Measurements from ENCODE around the gene PRXL2A.
"Not testable (repeated sequence)": the region's sequence is repeated elsewhere in the genome, so short reads cannot be mapped to it uniquely, and the experiment has no call there.

PRXL2A gene

DNA sequence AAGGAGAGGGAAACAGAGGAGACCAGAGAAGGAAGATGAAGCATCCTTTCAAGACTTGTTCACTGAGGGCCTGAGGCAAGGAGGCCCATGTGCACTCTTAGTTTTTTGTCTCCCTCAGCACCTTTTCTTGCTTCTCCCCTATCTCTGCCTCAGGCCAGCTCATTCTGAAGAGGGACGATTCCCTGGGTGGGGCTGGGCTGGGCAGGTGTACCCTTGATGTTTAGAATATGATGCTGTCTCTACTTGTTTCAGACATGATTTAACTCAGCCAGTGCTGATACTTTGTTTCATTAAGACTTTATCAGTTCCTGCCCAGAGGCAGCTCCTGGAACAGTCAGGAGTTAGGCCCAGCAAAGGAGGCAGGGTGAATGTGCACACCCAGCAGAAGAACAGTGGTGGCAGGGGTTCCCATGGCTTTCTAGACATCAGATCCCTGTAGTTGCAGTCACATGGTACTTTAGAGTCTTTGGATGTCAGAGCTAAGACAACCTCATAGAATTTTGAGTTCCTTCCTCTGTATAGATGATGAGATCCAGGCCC is 3.4 kb downstream of the PRXL2A start:
- no peak for DNase-seq

DNA sequence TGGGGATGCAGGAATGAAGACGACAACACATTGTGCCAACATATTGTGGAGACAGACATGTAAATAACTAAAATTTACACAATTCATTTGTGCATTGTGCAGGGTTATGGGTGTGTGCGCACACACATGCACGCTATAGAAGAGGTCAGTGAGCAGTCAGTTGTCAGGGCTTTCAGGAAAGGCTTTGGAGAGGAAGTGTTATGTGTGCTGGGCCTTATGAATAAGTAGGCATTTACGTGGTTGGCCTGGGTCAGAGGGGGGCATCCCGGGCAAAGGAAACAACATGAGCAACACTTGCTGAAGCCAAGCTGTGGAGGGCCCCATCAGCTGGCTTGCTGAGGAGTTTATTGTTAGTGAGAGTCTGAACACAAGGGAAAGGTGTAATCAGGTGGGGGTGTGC is 4.1 kb downstream of the PRXL2A start:
- DNase-seq: no peak

GRCh38 chr10:80413271-80413996 is 5.1 kb downstream of the PRXL2A start:
- no peak for DNase-seq

GRCh38 chr10:80414142-80414895 is 6.0 kb downstream of the PRXL2A start:
- DNase-seq: no peak

DNA sequence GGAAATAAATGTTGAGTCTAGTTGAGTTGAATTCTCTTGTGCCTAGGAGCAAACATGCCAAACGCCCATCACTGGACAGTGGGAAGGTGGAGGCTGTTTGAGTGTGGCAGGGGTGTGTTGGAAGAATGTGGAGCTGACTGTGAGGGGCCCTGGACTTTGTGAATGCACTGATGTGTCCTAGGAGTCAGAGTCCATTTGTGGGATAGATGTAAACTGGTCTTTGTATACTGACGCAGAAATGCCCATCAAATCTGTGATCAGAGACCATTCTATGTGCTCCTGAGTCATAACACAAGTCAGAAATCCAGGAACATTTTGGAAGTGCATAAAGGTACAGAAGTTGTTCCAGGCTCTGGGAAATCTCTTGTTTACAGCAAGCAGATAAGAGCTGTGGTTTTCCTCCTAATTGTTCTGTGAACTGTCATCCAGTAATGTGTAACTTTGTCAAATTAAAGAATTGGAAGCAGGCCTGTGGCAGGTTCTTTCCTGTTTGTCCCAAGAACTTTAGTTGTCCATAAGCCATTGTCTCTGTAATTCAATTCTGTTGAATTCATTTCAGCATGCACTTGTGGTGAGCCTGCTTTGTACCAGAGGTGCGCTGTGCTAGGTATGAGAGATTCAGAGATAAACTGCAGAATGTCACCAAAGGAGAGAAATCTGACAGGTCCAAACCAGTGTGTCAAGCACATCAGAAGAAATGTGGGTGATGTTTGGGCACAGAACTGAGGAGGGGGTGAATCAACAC is 7.6 kb downstream of the PRXL2A start:
- no peak for DNase-seq

DNA sequence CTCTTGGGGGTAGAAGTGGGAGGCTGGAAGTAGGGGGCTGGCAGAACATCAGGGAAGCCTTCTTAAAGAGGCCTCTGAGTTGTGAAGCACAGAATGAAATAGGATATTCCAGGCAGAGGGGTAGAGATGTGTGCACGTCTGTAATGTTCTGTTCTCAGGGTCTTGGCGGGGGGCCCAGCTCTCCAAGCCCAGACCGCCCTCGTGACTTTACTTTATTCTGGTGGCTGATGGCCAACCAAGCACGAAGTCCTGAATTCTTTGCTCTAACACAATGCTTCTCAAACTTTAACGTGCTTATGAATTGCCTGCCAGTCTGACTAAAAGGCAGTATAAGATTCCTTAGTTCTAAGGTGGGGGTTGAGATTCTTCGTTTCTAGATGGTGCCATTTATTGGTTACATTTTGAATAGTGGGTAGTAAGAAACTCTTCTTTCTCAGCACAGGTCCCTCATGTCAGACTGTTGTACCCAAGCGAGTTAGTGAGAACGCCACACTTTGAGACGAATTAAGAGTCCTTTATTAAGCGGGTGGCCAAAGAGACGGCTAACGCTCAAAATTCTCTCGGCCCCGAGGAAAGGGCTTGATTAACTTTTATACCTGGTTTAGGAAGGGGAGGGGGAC is 8.2 kb downstream of the PRXL2A start:
- no peak for DNase-seq

GRCh38 chr10:80417256-80417655 is 8.9 kb downstream of the PRXL2A start:
- not testable (repeated sequence) for DNase-seq

GRCh38 chr10:80421050-80421706 is 12.8 kb downstream of the PRXL2A start:
- DNase-seq: no peak

DNA sequence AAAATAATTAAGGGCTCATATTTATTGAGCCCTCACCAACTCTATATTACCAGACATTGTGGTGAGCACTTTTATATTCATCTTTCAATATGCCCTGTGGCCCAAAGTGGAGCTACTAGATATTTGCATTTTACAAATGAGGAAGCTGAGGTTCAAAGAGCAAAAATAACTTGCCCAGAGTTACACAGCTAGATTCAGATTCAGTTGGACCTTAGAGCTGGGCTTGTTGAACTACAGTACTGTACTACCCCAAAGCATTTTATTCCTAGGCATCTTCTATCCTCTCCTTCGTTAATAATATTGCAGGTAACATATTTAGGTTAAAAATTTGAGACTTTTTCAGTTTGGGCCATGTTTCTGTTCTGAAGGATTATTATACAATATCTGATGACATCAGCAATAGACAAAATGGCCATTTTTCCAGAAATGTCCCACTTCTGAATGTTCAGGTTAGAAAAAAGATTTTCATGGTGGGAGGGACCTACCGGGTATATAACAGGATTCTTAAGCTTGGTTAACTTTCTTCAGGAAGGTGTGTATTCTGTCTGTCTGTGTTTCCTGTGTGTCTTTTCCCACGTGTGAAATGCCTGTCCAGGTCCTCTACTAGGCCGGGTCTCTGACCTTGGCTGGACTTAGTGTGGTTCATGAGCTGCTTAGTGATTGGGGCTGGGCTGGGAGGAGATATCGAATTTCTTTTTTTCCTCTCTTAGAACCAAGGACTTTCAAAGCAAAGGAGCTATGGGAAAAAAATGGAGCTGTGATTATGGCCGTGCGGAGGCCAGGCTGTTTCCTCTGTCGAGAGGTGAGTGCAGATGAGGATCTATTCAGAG is 13.6 kb downstream of the PRXL2A start:
- DNase-seq: no peak

DNA sequence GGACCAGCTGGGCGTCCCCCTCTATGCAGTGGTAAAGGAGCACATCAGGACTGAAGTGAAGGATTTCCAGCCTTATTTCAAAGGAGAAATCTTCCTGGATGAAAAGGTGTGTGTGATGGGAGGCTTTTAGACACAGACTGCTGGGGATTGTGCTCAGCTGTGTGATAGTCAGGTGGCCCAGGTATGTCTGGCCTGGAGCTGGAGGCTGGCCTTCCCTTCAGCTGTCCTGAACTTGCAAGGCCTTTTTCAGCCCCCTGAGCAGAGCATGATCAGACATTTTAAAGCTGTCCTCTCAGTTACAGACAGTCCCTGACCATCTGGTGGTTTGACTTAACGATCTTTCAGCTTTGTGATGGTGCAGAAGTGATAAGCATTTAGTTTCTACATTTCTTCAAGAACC is 17.6 kb downstream of the PRXL2A start:
- DNase-seq: no peak

- no peak for DNase-seq
These were observed 19.2 kb downstream of the PRXL2A start for GRCh38 chr10:80427541-80427940.

DNA sequence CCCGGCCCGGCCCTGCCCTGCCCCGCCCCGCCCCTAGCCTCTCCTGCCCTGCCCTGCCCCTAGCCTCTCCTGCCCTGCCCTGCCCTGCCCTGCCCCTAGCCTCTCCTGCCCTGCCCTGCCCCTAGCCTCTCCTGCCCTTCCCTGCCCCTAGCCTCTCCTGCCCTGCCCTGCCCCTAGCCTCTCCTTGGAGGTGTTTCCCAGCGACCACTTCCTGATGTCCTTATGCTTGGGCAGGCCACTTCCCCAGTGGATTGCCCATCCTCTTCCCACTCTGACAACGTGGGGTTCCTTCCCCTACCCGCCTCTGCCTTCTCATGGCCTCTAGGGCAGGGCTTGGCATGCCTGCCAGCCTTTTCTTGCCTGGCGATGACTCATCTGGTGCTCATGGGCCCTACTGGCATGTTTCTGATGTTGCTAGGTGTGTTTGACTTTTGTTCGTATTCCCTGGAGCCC is 21.2 kb downstream of the PRXL2A start:
- no peak for DNase-seq

- no peak for DNase-seq
These were observed 24.8 kb downstream of the PRXL2A start for GRCh38 chr10:80433134-80433533.

DNA sequence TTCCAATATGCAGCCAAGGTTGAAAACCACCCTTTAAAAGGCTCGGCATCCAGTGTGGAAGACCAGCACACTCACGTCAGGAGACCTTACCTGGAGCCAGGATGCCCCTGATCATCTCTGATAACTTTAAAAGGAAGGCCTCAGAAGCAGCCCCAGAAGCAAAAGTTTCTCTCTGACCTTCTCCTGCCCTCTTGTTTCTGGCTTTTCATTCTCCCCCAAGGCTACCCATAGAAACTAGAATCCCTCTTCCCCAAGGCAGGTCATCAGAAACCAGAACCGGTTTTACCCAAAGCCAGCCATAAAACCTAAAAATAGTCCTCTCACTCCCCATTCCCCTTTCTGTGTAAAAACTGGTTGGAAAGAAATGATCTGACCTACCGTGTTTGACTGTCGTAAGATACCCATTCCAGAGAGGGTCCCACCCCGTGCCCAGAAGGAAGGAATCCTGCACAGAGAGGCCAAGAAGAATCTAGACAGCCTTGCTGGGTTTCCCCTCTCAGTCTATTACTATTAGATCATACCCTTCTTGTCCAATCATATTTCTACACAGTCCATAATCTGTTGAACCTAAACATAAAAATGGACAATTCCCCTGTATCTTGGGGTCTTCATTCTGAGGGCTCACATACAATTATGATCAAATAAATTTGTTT is 28.2 kb downstream of the PRXL2A start:
- DNase-seq: no peak

- no peak for DNase-seq
These were observed 28.9 kb downstream of the PRXL2A start for GRCh38 chr10:80437227-80437626.

- DNase-seq: no peak
These were observed 33.5 kb downstream of the PRXL2A start for GRCh38 chr10:80441831-80442230.

- no peak for DNase-seq
These were observed 34.5 kb downstream of the PRXL2A start for GRCh38 chr10:80442879-80443278.

GRCh38 chr10:80443531-80443974 is 35.2 kb downstream of the PRXL2A start:
- no peak for DNase-seq

DNA sequence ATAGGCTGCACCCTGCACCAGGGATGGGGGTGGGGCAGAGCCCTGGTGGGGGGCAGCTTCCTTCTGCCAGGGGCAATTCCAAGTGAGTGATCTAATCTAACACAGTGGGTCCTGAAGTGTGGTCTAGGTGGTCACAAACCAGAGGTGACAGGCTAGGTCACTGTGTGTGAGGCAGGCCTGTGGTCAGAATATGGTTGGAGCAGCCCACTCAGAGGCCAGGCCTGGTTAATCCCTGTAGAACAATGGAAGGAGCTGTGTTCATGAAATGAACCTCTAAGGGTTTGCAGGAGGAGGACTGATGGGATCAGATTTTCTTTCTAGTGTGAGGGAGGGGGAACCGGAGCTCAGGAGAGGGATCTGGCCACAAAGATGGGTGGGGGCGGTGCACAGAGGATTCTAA is 35.8 kb downstream of the PRXL2A start:
- DNase-seq: no peak

- peak; percentile 69 for DNase-seq
These were observed 36.4 kb downstream of the PRXL2A start for GRCh38 chr10:80444646-80445319.
